Measurements from ENCODE around the gene RBM8A.

Gene RBM8A

GRCh38 chr1:145912128-145912641 lies 15.1 kb downstream of the RBM8A start:
- Histone ChIP-seq H3K36me3 (ENCODE audit: control insufficient read depth in 1 of 2, insufficient read depth in 2 of 2, low read length in 2 of 2) (peaks cover 34 to 46% of the 10 kb centered on the region in 2 donors), H3K27me3 (ENCODE audit: low read depth, low read length) (no peaks in the 10 kb centered on the region), H3K27ac (ENCODE audit: low read length) (no peak overlapping the region), H3K4me1 (ENCODE audit: control insufficient read depth in 1 of 2, insufficient read depth in 2 of 2, low read length in 2 of 2) (peaks cover 0 to 10% of the 10 kb centered on the region in 2 donors), H3K9me3 (ENCODE audit: control insufficient read depth in 1 of 2, low read length in 2 of 2) (no peaks in the 10 kb centered on the region), H3K4me3 (ENCODE audit: low read depth in 1 of 2, low read length in 2 of 2) (no peak overlapping the region)

DNA sequence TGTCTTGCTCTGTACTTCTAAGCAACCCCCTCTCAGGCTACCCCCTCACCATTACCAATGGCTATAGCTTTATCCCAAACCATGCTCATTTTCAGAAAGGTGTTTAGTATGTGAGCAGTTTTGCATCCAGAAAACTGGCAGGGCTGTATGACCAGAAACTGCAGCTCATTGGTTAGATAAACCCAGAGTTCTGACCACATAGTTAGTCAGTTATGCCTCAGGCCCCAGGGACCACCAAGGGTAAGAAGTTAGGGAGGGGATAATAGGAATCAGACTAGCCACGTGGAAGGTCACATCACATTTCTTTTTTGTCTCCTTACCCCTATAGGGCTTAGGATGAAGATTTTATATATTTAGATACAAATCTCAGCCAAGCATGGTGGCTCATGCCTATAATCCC lies 18.6 kb downstream of the RBM8A start:
- Histone ChIP-seq H3K4me3 (ENCODE audit: low read depth in 1 of 2, low read length in 2 of 2) (no peak overlapping the region), H3K27ac (ENCODE audit: low read length) (no peak overlapping the region), H3K36me3 (ENCODE audit: control insufficient read depth in 1 of 2, insufficient read depth in 2 of 2, low read length in 2 of 2) (peaks cover 19 to 27% of the 10 kb centered on the region in 2 donors), H3K9me3 (ENCODE audit: control insufficient read depth in 1 of 2, low read length in 2 of 2) (no peaks in the 10 kb centered on the region), H3K27me3 (ENCODE audit: low read depth, low read length) (no peaks in the 10 kb centered on the region), H3K4me1 (ENCODE audit: control insufficient read depth in 1 of 2, insufficient read depth in 2 of 2, low read length in 2 of 2) (peaks cover 0 to 3% of the 10 kb centered on the region in 2 donors)

DNA sequence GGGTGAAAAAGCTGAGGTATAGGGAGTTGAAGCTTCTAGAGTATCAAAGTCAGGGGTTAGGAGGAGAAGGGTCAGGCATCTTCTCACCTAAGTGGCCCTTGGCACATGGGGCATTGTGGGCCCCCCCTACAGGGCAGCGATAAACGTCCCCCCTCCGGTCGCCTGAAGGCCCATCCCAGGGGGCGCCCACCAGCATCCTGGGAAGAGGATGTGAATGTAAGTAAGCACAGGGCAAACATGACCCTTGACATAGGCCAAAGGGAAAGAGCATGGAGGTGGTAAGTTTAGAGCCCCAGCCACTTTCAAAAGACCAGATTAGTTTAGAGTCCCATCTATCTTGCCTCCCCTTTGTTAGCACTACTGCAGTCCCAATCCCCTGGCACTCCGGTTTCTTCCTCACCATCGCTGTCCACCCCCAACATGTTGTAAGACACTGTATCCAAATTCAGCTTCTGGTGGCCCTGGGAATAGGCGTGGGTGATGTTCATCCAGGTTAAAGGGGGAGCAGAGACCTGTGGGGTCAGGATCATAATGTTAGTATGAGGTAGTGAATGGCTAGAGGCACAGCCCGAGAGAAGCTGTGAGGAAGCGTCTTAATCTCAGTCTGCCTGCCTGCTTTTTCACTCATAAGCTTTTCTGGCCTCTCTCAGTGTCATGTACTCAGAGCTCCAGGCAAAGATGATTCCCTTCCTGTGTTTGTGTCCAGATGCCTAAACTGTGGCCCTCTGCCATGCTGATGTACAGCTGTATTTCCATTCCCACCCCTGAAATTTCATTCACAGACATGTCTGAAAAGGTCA lies 20.1 kb downstream of the RBM8A start:
- H3K27me3 ChIP-seq (ENCODE audit: low read depth, low read length), result no peaks in the 10 kb centered on the region
- peaks cover 15% of the 10 kb centered on the region in 2 donors for H3K36me3 ChIP-seq (ENCODE audit: control insufficient read depth in 1 of 2, insufficient read depth in 2 of 2, low read length in 2 of 2)
- H3K27ac ChIP-seq (ENCODE audit: low read length), result peak overlapping the region; percentile 20
- no peaks in the 10 kb centered on the region for H3K9me3 ChIP-seq (ENCODE audit: control insufficient read depth in 1 of 2, low read length in 2 of 2)
- peaks cover 0 to 3% of the 10 kb centered on the region in 2 donors for H3K4me1 ChIP-seq (ENCODE audit: control insufficient read depth in 1 of 2, insufficient read depth in 2 of 2, low read length in 2 of 2)
- no peak overlapping the region for H3K4me3 ChIP-seq (ENCODE audit: low read depth in 1 of 2, low read length in 2 of 2)

DNA sequence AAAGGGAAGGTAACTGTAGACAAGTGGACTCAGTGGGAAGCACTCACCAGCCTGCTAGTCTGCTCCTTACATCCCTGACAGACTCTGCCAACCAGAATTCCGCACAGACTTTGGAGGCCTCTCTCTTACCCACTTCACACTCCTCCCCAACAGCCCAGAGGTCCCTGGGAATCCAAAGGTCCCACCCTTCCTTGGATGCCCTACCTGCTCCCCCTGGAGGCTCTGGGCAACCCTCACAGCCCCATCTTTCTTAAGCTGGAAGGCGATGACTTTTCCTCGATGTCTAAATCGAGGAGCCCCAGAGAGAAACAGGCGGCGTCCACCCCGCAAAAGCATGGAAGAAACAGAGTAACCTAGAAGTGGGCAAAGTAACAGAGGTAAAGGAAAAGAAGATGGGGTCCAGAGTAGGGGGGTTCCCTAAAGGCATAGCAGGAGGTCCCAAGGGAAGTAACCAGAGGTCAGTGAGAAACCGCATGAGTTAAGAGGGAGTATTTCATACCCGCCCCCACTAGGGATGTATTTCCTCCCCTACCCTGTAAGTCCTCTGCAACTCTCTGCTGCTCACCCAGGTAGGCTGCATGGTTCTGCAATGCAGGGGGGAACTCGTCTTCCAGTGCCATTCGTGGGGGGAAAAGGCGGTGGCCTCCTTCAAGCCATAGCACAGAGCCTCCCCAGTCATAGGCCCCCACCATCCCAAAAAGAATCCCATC lies 25.8 kb downstream of the RBM8A start:
- no peaks in the 10 kb centered on the region for H3K36me3 ChIP-seq (ENCODE audit: control insufficient read depth in 1 of 2, insufficient read depth in 2 of 2, low read length in 2 of 2)
- H3K4me3 ChIP-seq (ENCODE audit: low read depth in 1 of 2, low read length in 2 of 2), result no peak overlapping the region
- no peak overlapping the region for H3K27ac ChIP-seq (ENCODE audit: low read length)
- no peaks in the 10 kb centered on the region for H3K27me3 ChIP-seq (ENCODE audit: low read depth, low read length)
- H3K9me3 ChIP-seq (ENCODE audit: control insufficient read depth in 1 of 2, low read length in 2 of 2), result no peaks in the 10 kb centered on the region
- H3K4me1 ChIP-seq (ENCODE audit: control insufficient read depth in 1 of 2, insufficient read depth in 2 of 2, low read length in 2 of 2), result no peaks in the 10 kb centered on the region

GRCh38 chr1:145898756-145899155 lies 28.5 kb downstream of the RBM8A start:
- H3K27me3 ChIP-seq (ENCODE audit: low read depth, low read length), result no peaks in the 10 kb centered on the region
- H3K27ac ChIP-seq (ENCODE audit: low read length), result no peak overlapping the region
- H3K4me1 ChIP-seq (ENCODE audit: control insufficient read depth in 1 of 2, insufficient read depth in 2 of 2, low read length in 2 of 2), result no peaks in the 10 kb centered on the region
- H3K36me3 ChIP-seq (ENCODE audit: control insufficient read depth in 1 of 2, insufficient read depth in 2 of 2, low read length in 2 of 2), result no peaks in the 10 kb centered on the region
- no peaks in the 10 kb centered on the region for H3K9me3 ChIP-seq (ENCODE audit: control insufficient read depth in 1 of 2, low read length in 2 of 2)
- H3K4me3 ChIP-seq (ENCODE audit: low read depth in 1 of 2, low read length in 2 of 2), result no peak overlapping the region

DNA sequence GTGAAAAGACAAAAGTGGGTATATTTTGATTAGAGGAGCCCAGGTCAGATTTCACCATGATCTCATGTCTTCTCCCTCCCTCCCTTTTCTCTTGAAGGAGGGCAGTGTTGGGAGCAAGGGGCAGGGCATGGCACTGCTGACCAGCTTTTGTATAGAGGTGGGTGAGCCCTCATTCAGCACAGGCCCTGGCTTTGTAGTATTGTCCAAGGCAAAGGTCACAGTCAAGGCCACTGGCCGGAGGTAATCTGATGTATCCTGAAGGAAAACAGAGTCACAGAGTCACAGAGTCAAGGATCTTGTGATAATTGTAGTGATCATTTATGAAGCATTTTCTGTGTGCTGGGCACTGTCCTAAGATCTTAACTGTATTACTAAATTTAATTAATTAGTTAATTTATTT lies 29.3 kb downstream of the RBM8A start:
- H3K27me3 ChIP-seq (ENCODE audit: low read depth, low read length), result no peaks in the 10 kb centered on the region
- no peak overlapping the region for H3K4me3 ChIP-seq (ENCODE audit: low read depth in 1 of 2, low read length in 2 of 2)
- no peaks in the 10 kb centered on the region for H3K36me3 ChIP-seq (ENCODE audit: control insufficient read depth in 1 of 2, insufficient read depth in 2 of 2, low read length in 2 of 2)
- no peaks in the 10 kb centered on the region for H3K4me1 ChIP-seq (ENCODE audit: control insufficient read depth in 1 of 2, insufficient read depth in 2 of 2, low read length in 2 of 2)
- no peak overlapping the region for H3K27ac ChIP-seq (ENCODE audit: low read length)
- H3K9me3 ChIP-seq (ENCODE audit: control insufficient read depth in 1 of 2, low read length in 2 of 2), result no peaks in the 10 kb centered on the region

GRCh38 chr1:145895471-145895870 lies 31.8 kb downstream of the RBM8A start:
- Histone ChIP-seq H3K4me3 (ENCODE audit: low read depth in 1 of 2, low read length in 2 of 2) (no peak overlapping the region), H3K36me3 (ENCODE audit: control insufficient read depth in 1 of 2, insufficient read depth in 2 of 2, low read length in 2 of 2) (peaks cover 0 to 4% of the 10 kb centered on the region in 2 donors), H3K27me3 (ENCODE audit: low read depth, low read length) (no peaks in the 10 kb centered on the region), H3K27ac (ENCODE audit: low read length) (no peak overlapping the region), H3K9me3 (ENCODE audit: control insufficient read depth in 1 of 2, low read length in 2 of 2) (no peaks in the 10 kb centered on the region), H3K4me1 (ENCODE audit: control insufficient read depth in 1 of 2, insufficient read depth in 2 of 2, low read length in 2 of 2) (peaks cover 8 to 17% of the 10 kb centered on the region in 2 donors)

- Histone ChIP-seq H3K27me3 (ENCODE audit: low read depth, low read length) (no peaks in the 10 kb centered on the region), H3K4me3 (ENCODE audit: low read depth in 1 of 2, low read length in 2 of 2) (no peak overlapping the region), H3K36me3 (ENCODE audit: control insufficient read depth in 1 of 2, insufficient read depth in 2 of 2, low read length in 2 of 2) (peaks cover 0 to 4% of the 10 kb centered on the region in 2 donors), H3K9me3 (ENCODE audit: control insufficient read depth in 1 of 2, low read length in 2 of 2) (no peaks in the 10 kb centered on the region), H3K4me1 (ENCODE audit: control insufficient read depth in 1 of 2, insufficient read depth in 2 of 2, low read length in 2 of 2) (peaks cover 8 to 17% of the 10 kb centered on the region in 2 donors), H3K27ac (ENCODE audit: low read length) (peak overlapping the region; percentile 81)
These were observed 33.8 kb downstream of the RBM8A start for GRCh38 chr1:145893306-145894055.

DNA sequence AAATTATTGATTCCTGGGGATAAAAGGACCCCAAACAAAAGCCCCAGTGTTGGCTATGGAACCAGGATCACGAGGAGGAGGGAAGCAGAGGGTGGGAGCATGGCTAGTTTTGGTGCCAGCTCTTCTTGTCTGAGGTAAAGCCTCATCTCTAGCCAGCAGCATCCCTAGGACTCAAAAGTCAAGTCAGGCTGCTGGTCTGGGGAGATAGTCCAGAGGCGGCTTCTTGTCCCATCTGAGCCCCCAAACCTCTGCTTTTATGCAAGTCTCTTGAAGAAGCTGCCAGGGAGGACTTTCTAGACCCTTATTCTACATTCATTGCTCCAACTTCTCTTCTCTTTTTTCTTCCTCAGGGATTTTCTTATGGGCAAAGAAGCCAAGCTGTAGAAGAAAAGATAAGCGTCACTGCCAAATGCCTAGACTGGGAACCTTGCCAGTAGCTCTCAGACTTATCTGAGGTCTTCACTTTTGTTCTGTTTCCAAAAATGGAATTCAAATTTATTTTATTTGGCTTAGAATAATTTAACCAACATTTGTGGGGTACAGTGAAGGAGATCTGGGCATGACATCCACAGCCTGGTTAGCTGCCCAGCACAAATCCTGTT lies 34.7 kb downstream of the RBM8A start:
- H3K36me3 ChIP-seq (ENCODE audit: control insufficient read depth in 1 of 2, insufficient read depth in 2 of 2, low read length in 2 of 2), result peaks cover 0 to 4% of the 10 kb centered on the region in 2 donors
- peak overlapping the region in 1 of 2 donors; percentile 27 for H3K4me3 ChIP-seq (ENCODE audit: low read depth in 1 of 2, low read length in 2 of 2)
- H3K4me1 ChIP-seq (ENCODE audit: control insufficient read depth in 1 of 2, insufficient read depth in 2 of 2, low read length in 2 of 2), result peaks cover 8 to 17% of the 10 kb centered on the region in 2 donors
- H3K9me3 ChIP-seq (ENCODE audit: control insufficient read depth in 1 of 2, low read length in 2 of 2), result no peaks in the 10 kb centered on the region
- H3K27me3 ChIP-seq (ENCODE audit: low read depth, low read length), result no peaks in the 10 kb centered on the region
- peak overlapping the region; percentile 81 for H3K27ac ChIP-seq (ENCODE audit: low read length)

GRCh38 chr1:145891587-145892485 lies 35.4 kb downstream of the RBM8A start:
- Histone ChIP-seq H3K4me3 (ENCODE audit: low read depth in 1 of 2, low read length in 2 of 2) (peak overlapping the region; percentile 21 to 27), H3K4me1 (ENCODE audit: control insufficient read depth in 1 of 2, insufficient read depth in 2 of 2, low read length in 2 of 2) (peaks cover 8 to 17% of the 10 kb centered on the region in 2 donors), H3K36me3 (ENCODE audit: control insufficient read depth in 1 of 2, insufficient read depth in 2 of 2, low read length in 2 of 2) (peaks cover 0 to 4% of the 10 kb centered on the region in 2 donors), H3K27me3 (ENCODE audit: low read depth, low read length) (no peaks in the 10 kb centered on the region), H3K9me3 (ENCODE audit: control insufficient read depth in 1 of 2, low read length in 2 of 2) (no peaks in the 10 kb centered on the region), H3K27ac (ENCODE audit: low read length) (peak overlapping the region; percentile 81)

Data from muscle layer of duodenum (tissue), 2 donors.